Measurements from ENCODE around the gene NAPSA. TPM values are rescaled to one million over a fixed set of nuclear protein-coding genes. Genes with fewer than 3 reads are reported as not detected.

The NAPSA gene
- total and polyA plus RNA-seq, 9 of the 15 experiments (the other 6 are each of a cell fraction or from before 2014, with no cell fraction given), result 0.25 to 1.9 (median 0.69) TPM

GRCh38 chr19:50383852-50384684 lies 18.6 kb upstream of the NAPSA start, which contains the start of gene POLD1 (continued):
- no peak for TF ChIP-seq BCLAF1 (IDR thresholded peaks at IDR 0.05; ENCODE audit: borderline replicate concordance in 1 of 2, control insufficient read depth in 1 of 2, low read depth in 2 of 2, low read length in 1 of 2)
- no peak for TF ChIP-seq ZNF589 (CRISPR knock-in tag; IDR thresholded peaks at IDR 0.05; ENCODE audit: low read depth)
- TF ChIP-seq ATF7 (IDR thresholded peaks at IDR 0.05), result peak; percentile 67; the same call in 1 of the 2 replicates
- TF ChIP-seq GTF2B (IDR thresholded peaks at IDR 0.05; ENCODE audit: extremely low read depth, insufficient read length), result no peak
- TF ChIP-seq COPS2 (conservative IDR thresholded peaks at IDR 0.05), result no peak
- TF ChIP-seq BHLHE40 (IDR thresholded peaks at IDR 0.05; ENCODE audit: low read length), result peak; percentile 92; the same call in 1 of the 2 replicates
- TF ChIP-seq PHF20 (IDR thresholded peaks at IDR 0.05; ENCODE audit: partially characterized antibody), result peak; percentile 79
- TF ChIP-seq ZNF778 (CRISPR knock-in tag; IDR thresholded peaks at IDR 0.05), result no peak
- TF ChIP-seq MED1 (CRISPR knock-in tag; IDR thresholded peaks at IDR 0.05; ENCODE audit: borderline replicate concordance), result no peak
- TF ChIP-seq STAT5A (IDR thresholded peaks at IDR 0.05; ENCODE audit: borderline replicate concordance, low read length), result no peak
- no peak; the same call in 1 of the 2 replicates for TF ChIP-seq HCFC1 (IDR thresholded peaks at IDR 0.05; ENCODE audit: low read depth, low read length)
- no peak for TF ChIP-seq SMARCB1 (IDR thresholded peaks at IDR 0.05; ENCODE audit: insufficient read length, low read depth)
- no peak for TF ChIP-seq CBX3 (IDR thresholded peaks at IDR 0.05; ENCODE audit: borderline replicate concordance in 1 of 2, low read length in 2 of 2)
- no peak for TF ChIP-seq SIX5 (IDR thresholded peaks at IDR 0.05; ENCODE audit: borderline replicate concordance in 1 of 2, insufficient read depth in 1 of 2, low read depth in 1 of 2, low read length in 2 of 2)
- peak; percentile 93 for TF ChIP-seq EGR1 (conservative IDR thresholded peaks at IDR 0.05)
- TF ChIP-seq ZNF354B (CRISPR knock-in tag; IDR thresholded peaks at IDR 0.05), result no peak
- TF ChIP-seq ZFP36 (IDR thresholded peaks at IDR 0.05; ENCODE audit: low read depth, low read length, partially characterized antibody), result no peak
- peak; percentile 46; the same call in 1 of the 2 replicates for TF ChIP-seq MXI1 (IDR thresholded peaks at IDR 0.05; ENCODE audit: low read depth, low read length)
- TF ChIP-seq, protein P1, sequence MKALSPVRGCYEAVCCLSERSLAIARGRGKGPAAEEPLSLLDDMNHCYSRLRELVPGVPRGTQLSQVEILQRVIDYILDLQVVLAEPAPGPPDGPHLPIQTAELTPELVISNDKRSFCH (CRISPR knock-in tag; IDR thresholded peaks at IDR 0.05), result no peak
- TF ChIP-seq, protein P1 (tag; IDR thresholded peaks at IDR 0.05), result no peak
- 0 out of 2 replicates have a peak, but pooled peaks have one; percentile 37 for TF ChIP-seq DLX4 (CRISPR knock-in tag; IDR thresholded peaks at IDR 0.05)

Data from K562 (cell line).